Naive thymus-derived CD4-positive, alpha-beta T cell (primary cell): Measurements from ENCODE around the gene GCDH. TPM values are rescaled to one million over a fixed set of nuclear protein-coding genes. Genes with fewer than 3 reads are reported as not detected.

Source experiments
- ATAC-seq: fragments of 150-1000 bp; cut with Tn5 transposase; 2 replicates; pipeline ENCODE4 v1.10.0; 2021; ENCODE audit warnings: mild to moderate bottlenecking, moderate library complexity
- CTCF ChIA-PET: fragments of 350-600 bp; sonication (Branson Sonifier 250); formaldehyde crosslinking; loops from one replicate; lab custom pipeline; 2021; ENCODE audit warnings: antibody characterized with exemption; lab: Charles Lee
- POLR2A ChIA-PET: fragments of 350-600 bp; sonication (Branson Sonifier 250); formaldehyde crosslinking; loops from one replicate; lab custom pipeline; 2021; ENCODE audit warnings: antibody characterized with exemption, inconsistent platforms; lab: Charles Lee
- DNase-seq, 9 donors: peaks; one replicate each; pipeline versions ENCODE4 v3.0.0 to v3.0.0-alpha.2; 2020 to 2022; ENCODE audit warnings: mixed read lengths in 1 of 9
- H3K27ac ChIP-seq: one replicate; pipeline ENCODE4 v1.7.0; 2013; ENCODE audit warnings: mild to moderate bottlenecking, low read depth, low read length, moderate library complexity
- H3K27me3 ChIP-seq, 2 donors: one replicate each; pipeline ENCODE4 v1.7.0; 2013; ENCODE audit warnings: low read length in 2 of 2, mild to moderate bottlenecking in 2 of 2, moderate library complexity in 2 of 2; ENCODE audit not compliant: control insufficient read depth in 2 of 2, insufficient read depth in 2 of 2
- H3K36me3 ChIP-seq, 3 experiments: 1 replicate in 2 of 3; 2 replicates in 1 of 3; pipeline ENCODE4 v1.7.0; 2013; ENCODE audit warnings: low read length in 3 of 3, mild to moderate bottlenecking in 3 of 3, moderate library complexity in 1 of 3; ENCODE audit not compliant: insufficient read depth in 3 of 3, control insufficient read depth in 2 of 3
- H3K4me1 ChIP-seq, 2 donors: one replicate each; pipeline ENCODE4 v1.7.0; 2013; ENCODE audit warnings: low read length in 2 of 2, mild to moderate bottlenecking in 2 of 2, moderate library complexity in 1 of 2; ENCODE audit not compliant: control insufficient read depth in 2 of 2, insufficient read depth in 2 of 2
- H3K4me3 ChIP-seq: 2 replicates; pipeline ENCODE4 v1.7.0; 2013; ENCODE audit warnings: mild to moderate bottlenecking, low read length
- H3K9me3 ChIP-seq, 3 experiments: 1 replicate in 2 of 3; 2 replicates in 1 of 3; pipeline ENCODE4 v1.7.0; 2013; ENCODE audit warnings: low read length in 3 of 3; ENCODE audit not compliant: control insufficient read depth in 2 of 3
- H3K27ac Mint-ChIP-seq, 9 donors: one replicate each; pipeline ENCODE4 v1.8.0; 2020 to 2022; ENCODE audit warnings: mixed read lengths in 9 of 9, mild to moderate bottlenecking in 8 of 9, moderate library complexity in 5 of 9, inconsistent platforms in 2 of 9
- H3K27me3 Mint-ChIP-seq, 5 donors: one replicate each; pipeline ENCODE4 v1.8.0; 2021 to 2022; ENCODE audit warnings: mixed read lengths in 5 of 5, mild to moderate bottlenecking in 1 of 5
- H3K36me3 Mint-ChIP-seq, 5 donors: one replicate each; pipeline ENCODE4 v1.8.0; 2020 to 2022; ENCODE audit warnings: mixed read lengths in 5 of 5, mild to moderate bottlenecking in 3 of 5, inconsistent platforms in 1 of 5
- H3K4me1 Mint-ChIP-seq, 7 donors: one replicate each; pipeline ENCODE4 v1.8.0; 2020 to 2022; ENCODE audit warnings: mixed read lengths in 7 of 7, mild to moderate bottlenecking in 3 of 7, inconsistent platforms in 1 of 7
- H3K4me3 Mint-ChIP-seq, 10 donors: one replicate each; pipeline ENCODE4 v1.8.0; 2020 to 2022; ENCODE audit warnings: mild to moderate bottlenecking in 10 of 10, mixed read lengths in 10 of 10, moderate library complexity in 6 of 10, inconsistent platforms in 2 of 10
- H3K9me3 Mint-ChIP-seq, 11 donors: one replicate each; pipeline ENCODE4 v1.8.0; 2020 to 2022; ENCODE audit warnings: mixed read lengths in 11 of 11, mild to moderate bottlenecking in 4 of 11, inconsistent platforms in 1 of 11, moderate library complexity in 1 of 11
- intact Hi-C, 2 donors: fragments of 100-400 bp; cut with micrococcal nuclease; formaldehyde crosslinking; loops; one replicate each; pipeline ENCODE4 v1.15.1; 2023
- polyA plus RNA-seq, 2 donors: library from polyadenylated mRNA; unstranded; fragments of 300-500 nt; fragmentation: Illumina TruSeq; gene quantifications; one replicate each; pipeline ENCODE4 v1.2.3, GENCODE V29; 2021
- total RNA-seq, 6 experiments: library from RNA in 5 of 6; stranded (reverse) in 5 of 6; gene quantifications; 1 replicate in 5 of 6; 2 replicates in 1 of 6; pipeline ENCODE4 v1.2.3 and lab custom pipeline; 2021 to 2026

Gene GCDH
- total and polyA plus RNA-seq, 7 experiments from 2014 or later = 22.0 to 74.2 (median 44.8) TPM

- ATAC-seq = peak; percentile 94
- peaks cover 0 to 4% (median 0%) of the 10 kb centered on the region in 11 donors for H3K9me3 Mint-ChIP-seq
- peak within 1 kb of the TSS; percentile 90 to 99 (median 98) for H3K4me3 Mint-ChIP-seq
- Histone ChIP-seq H3K27ac (peak within 1 kb of the TSS; percentile 94), H3K4me1 (peaks cover 35 to 41% of the 10 kb centered on the region in 2 donors), H3K36me3 (peaks cover 10 to 50% (median 26%) of the 10 kb centered on the region in 3 experiments), H3K27me3 (no peaks in the 10 kb centered on the region), H3K9me3 (no peaks in the 10 kb centered on the region), H3K4me3 (peak within 1 kb of the TSS; percentile 90)
- ChIA-PET CTCF (interaction anchor here (1.1 to 1.6 kb wide), 4 partner anchors 15 to 53 kb away, joined by 3 to 7 read pairs (median 4); partner anchors contain the start of gene GCDH), POLR2A (interaction anchor here (0.7 to 3.3 kb wide), 21 partner anchors 8 to 165 kb away, joined by 3 to 34 read pairs (median 4); partner anchors contain the start of genes GADD45GIP1, GCDH, JUNB and RAD23A)
- peaks cover 7 to 37% (median 24%) of the 10 kb centered on the region in 5 donors for H3K36me3 Mint-ChIP-seq
- peak within 1 kb of the TSS; percentile 93 to 98 (median 96) for H3K27ac Mint-ChIP-seq
- intact Hi-C loops = loop anchor here (1.0 to 10.0 kb wide), 13 partner anchors 8 to 1433 kb away; partner anchors contain the start of genes GCDH (in 2 of the 2), GET3 (in 2 of the 2), JUNB (in 2 of the 2) and SYCE2 (in 2 of the 2)
- no peaks in the 10 kb centered on the region for H3K27me3 Mint-ChIP-seq
- peak; percentile 93 to 100 (median 99) for DNase-seq
- peaks cover 34 to 76% (median 57%) of the 10 kb centered on the region in 7 donors for H3K4me1 Mint-ChIP-seq
These were observed 47.2 kb downstream of the GCDH start, which contains the start of gene CALR for GRCh38 chr19:12937927-12938778. Gene CALR (plus strand): TSS chr19:12938609. CDS start chr19:12938680, 71 bp downstream.

- Histone ChIP-seq H3K27ac (peak overlapping the region; percentile 94), H3K36me3 (peaks cover 15 to 54% (median 33%) of the 10 kb centered on the region in 3 experiments), H3K9me3 (no peaks in the 10 kb centered on the region), H3K27me3 (no peaks in the 10 kb centered on the region), H3K4me3 (peak overlapping the region; percentile 90), H3K4me1 (peaks cover 36 to 37% of the 10 kb centered on the region in 2 donors)
- Mint-ChIP-seq H3K4me1 (peaks cover 38 to 76% (median 55%) of the 10 kb centered on the region in 7 donors), H3K36me3 (peaks cover 7 to 40% (median 30%) of the 10 kb centered on the region in 5 donors), H3K4me3 (peak overlapping the region; percentile 90 to 99 (median 98)), H3K27me3 (no peaks in the 10 kb centered on the region), H3K27ac (peak overlapping the region; percentile 93 to 98 (median 96)), H3K9me3 (peaks cover 0 to 4% (median 0%) of the 10 kb centered on the region in 11 donors)
- DNase-seq = peak in 5 of 9 donors; percentile 11 to 52 (median 24)
- ATAC-seq = peak; percentile 19
- ChIA-PET CTCF (interaction anchor here (0.8 to 1.6 kb wide), 3 partner anchors 48 to 56 kb away, joined by 3 to 6 read pairs (median 4); partner anchors contain the start of gene GCDH), POLR2A (interaction anchor here (0.6 to 3.3 kb wide), 14 partner anchors 7 to 216 kb away, joined by 3 to 34 read pairs (median 5); partner anchors contain the start of genes GADD45GIP1, GCDH, RAD23A and SYCE2)
- intact Hi-C loops = loop anchor here (1.0 to 10.0 kb wide), 13 partner anchors 7 to 1434 kb away; partner anchors contain the start of genes GCDH (in 2 of the 2), GET3 (in 2 of the 2), JUNB (in 2 of the 2) and SYCE2 (in 2 of the 2)
These were observed 48.0 kb downstream of the GCDH start for GRCh38 chr19:12938779-12939601.

GRCh38 chr19:12939975-12940423 lies 49.0 kb downstream of the GCDH start:
- peak overlapping the region; percentile 90 to 99 (median 98) for H3K4me3 Mint-ChIP-seq
- no peaks in the 10 kb centered on the region for H3K27me3 ChIP-seq
- ATAC-seq (no peak), DNase-seq (no peak)
- peaks cover 19 to 63% (median 33%) of the 10 kb centered on the region in 3 experiments for H3K36me3 ChIP-seq
- H3K4me3 ChIP-seq = peak overlapping the region; percentile 90
- CTCF ChIA-PET = interaction anchor here (0.8 to 1.0 kb wide), 2 partner anchors 49 to 57 kb away, joined by 3 to 6 read pairs; partner anchors contain the start of gene GCDH
- peaks cover 7 to 45% (median 33%) of the 10 kb centered on the region in 5 donors for H3K36me3 Mint-ChIP-seq
- peaks cover 40 to 79% (median 58%) of the 10 kb centered on the region in 7 donors for H3K4me1 Mint-ChIP-seq
- peak overlapping the region; percentile 94 for H3K27ac ChIP-seq
- POLR2A ChIA-PET = interaction anchor here (0.6 to 3.3 kb wide), 8 partner anchors 10 to 157 kb away, joined by 3 to 34 read pairs (median 7); partner anchors contain the start of genes GADD45GIP1, GCDH and SYCE2
- peaks cover 0 to 4% (median 0%) of the 10 kb centered on the region in 11 donors for H3K9me3 Mint-ChIP-seq
- no peaks in the 10 kb centered on the region for H3K9me3 ChIP-seq
- no peaks in the 10 kb centered on the region for H3K27me3 Mint-ChIP-seq
- H3K27ac Mint-ChIP-seq = peak overlapping the region; percentile 93 to 98 (median 96)
- H3K4me1 ChIP-seq = peaks cover 41 to 43% of the 10 kb centered on the region in 2 donors
- intact Hi-C loops = loop anchor here (2.0 to 10.0 kb wide), 5 partner anchors 17 to 1435 kb away; partner anchors contain the start of genes JUNB (in 2 of the 2), TNPO2 (in 2 of the 2), GADD45GIP1 (in 1 of the 2) and ZNF653 (in 1 of the 2)

GRCh38 chr19:12940897-12941296 lies 49.9 kb downstream of the GCDH start:
- DNase-seq (no peak), ATAC-seq (no peak)
- Mint-ChIP-seq H3K27ac (peak overlapping the region in 7 of 9 donors; percentile 21 to 96 (median 52)), H3K27me3 (peaks cover 0 to 3% (median 0%) of the 10 kb centered on the region in 5 donors), H3K4me1 (peaks cover 40 to 80% (median 65%) of the 10 kb centered on the region in 7 donors), H3K9me3 (peaks cover 0 to 8% (median 0%) of the 10 kb centered on the region in 11 donors), H3K36me3 (peaks cover 7 to 52% (median 33%) of the 10 kb centered on the region in 5 donors), H3K4me3 (peak overlapping the region in 9 of 10 donors; percentile 45 to 99 (median 78))
- Histone ChIP-seq H3K9me3 (no peaks in the 10 kb centered on the region), H3K27ac (peak overlapping the region; percentile 94), H3K4me1 (peaks cover 45 to 46% of the 10 kb centered on the region in 2 donors), H3K27me3 (no peaks in the 10 kb centered on the region), H3K36me3 (peaks cover 19 to 63% (median 33%) of the 10 kb centered on the region in 3 experiments), H3K4me3 (no peak overlapping the region)
- POLR2A ChIA-PET = interaction anchor here (0.5 to 2.0 kb wide), 5 partner anchors 16 to 211 kb away, joined by 3 to 6 read pairs (median 5); partner anchors contain the start of genes GADD45GIP1, GCDH and SYCE2
- CTCF ChIA-PET = interaction anchor here (0.5 kb wide), 1 partner anchor 230 kb away, joined by 3 read pairs; no protein-coding TSS in a partner anchor
- intact Hi-C loops = no loop called here

GRCh38 chr19:12943437-12944044 lies 52.6 kb downstream of the GCDH start:
- ChIA-PET CTCF (no interaction called here), POLR2A (interaction anchor here (1.2 to 1.7 kb wide), 2 partner anchors 10 to 53 kb away, joined by 7 to 8 read pairs; partner anchors contain the start of genes FARSA and GCDH)
- no peak for ATAC-seq
- no peaks in the 10 kb centered on the region for H3K9me3 ChIP-seq
- H3K4me3 ChIP-seq = no peak overlapping the region
- H3K27me3 ChIP-seq = no peaks in the 10 kb centered on the region
- H3K4me1 Mint-ChIP-seq = peaks cover 35 to 76% (median 64%) of the 10 kb centered on the region in 7 donors
- no peak for DNase-seq
- peak overlapping the region; percentile 31 to 98 (median 86) for H3K27ac Mint-ChIP-seq
- intact Hi-C loops = no loop called here
- H3K27me3 Mint-ChIP-seq = peaks cover 0 to 3% (median 0%) of the 10 kb centered on the region in 5 donors
- H3K36me3 Mint-ChIP-seq = peaks cover 7 to 55% (median 34%) of the 10 kb centered on the region in 5 donors
- H3K36me3 ChIP-seq = peaks cover 28 to 75% (median 33%) of the 10 kb centered on the region in 3 experiments
- H3K4me3 Mint-ChIP-seq = peak overlapping the region in 9 of 10 donors; percentile 20 to 95 (median 37)
- peak overlapping the region; percentile 86 for H3K27ac ChIP-seq
- peaks cover 0 to 4% (median 0%) of the 10 kb centered on the region in 11 donors for H3K9me3 Mint-ChIP-seq
- H3K4me1 ChIP-seq = peaks cover 34 to 41% of the 10 kb centered on the region in 2 donors
